GM18868 (cell line): ENCODE data around the gene ZNF598.
A peak's percentile ranks its signal among the peaks of the same experiment; 100 is the strongest.

Source experiments
- ATAC-seq: cut with Tn5 transposase; IDR thresholded peaks from one replicate; pipeline ENCODE4 v1.9.1; 2021; ENCODE audit warnings: mild to moderate bottlenecking, moderate library complexity; ENCODE audit not compliant: unreplicated experiment

Gene ZNF598

GRCh38 chr16:2009791-2010510 lies at the start of gene ZNF598:
Gene ZNF598, minus strand, starts transcription at chr16:2009821.
- peak; percentile 90 for ATAC-seq

- no peak for ATAC-seq
These were observed 49.3 kb upstream of the ZNF598 start for GRCh38 chr16:2058872-2059271.

- no peak for ATAC-seq
These were observed 48.8 kb upstream of the ZNF598 start for GRCh38 chr16:2058420-2058819.

DNA sequence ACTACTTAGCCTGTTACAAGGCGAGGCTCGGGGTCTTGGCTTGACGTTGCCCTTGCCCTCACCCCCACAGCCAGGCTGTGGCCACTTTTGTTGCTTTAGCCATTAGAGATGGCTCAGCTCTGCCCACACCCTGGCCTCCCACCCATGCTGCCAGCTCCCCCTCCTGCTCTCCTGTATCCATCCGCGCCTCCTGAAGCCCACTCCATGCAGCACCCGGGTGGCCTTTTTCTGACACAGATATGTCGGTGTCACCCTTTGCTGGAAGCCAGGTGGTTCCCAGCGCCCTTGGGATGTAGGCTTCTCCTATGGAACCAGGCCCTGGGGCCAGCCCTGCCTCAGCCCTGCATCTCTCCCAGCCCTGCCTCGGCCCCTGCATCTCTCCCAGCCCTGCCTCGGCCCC lies 47.8 kb upstream of the ZNF598 start:
- ATAC-seq, result no peak

DNA sequence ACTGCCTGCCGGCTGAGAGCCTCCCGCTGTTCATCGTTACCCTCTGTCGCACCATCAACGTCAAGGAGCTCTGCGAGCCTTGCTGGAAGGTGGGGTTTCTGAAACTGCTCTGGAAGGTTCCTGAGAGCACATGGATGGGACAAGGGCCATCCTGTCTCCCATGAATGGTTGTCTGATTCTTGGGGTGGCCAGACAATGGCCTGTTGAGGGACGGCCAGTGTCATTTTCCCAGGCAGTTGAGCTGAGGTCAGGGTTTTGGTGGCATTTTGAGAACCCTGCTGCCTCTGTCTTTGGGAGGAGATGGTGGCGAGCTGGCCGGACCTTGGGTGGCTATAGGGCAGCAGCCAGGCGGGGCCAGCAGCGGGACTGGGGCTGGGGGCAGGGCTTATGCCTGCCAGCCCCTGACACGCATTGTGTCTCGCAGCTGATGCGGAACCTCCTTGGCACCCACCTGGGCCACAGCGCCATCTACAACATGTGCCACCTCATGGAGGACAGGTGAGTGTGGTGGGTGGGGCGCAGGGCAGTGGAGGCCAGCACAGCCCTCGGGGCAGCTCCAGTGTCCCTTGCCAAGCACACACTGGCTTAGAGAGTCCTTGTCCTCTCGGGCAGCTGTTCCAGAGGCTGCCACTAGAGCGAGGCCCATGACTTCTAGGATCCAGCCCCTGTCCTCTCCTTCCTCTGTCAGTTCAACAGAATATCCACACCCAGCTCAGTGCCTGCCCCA lies 47.2 kb upstream of the ZNF598 start:
- ATAC-seq, result no peak

DNA sequence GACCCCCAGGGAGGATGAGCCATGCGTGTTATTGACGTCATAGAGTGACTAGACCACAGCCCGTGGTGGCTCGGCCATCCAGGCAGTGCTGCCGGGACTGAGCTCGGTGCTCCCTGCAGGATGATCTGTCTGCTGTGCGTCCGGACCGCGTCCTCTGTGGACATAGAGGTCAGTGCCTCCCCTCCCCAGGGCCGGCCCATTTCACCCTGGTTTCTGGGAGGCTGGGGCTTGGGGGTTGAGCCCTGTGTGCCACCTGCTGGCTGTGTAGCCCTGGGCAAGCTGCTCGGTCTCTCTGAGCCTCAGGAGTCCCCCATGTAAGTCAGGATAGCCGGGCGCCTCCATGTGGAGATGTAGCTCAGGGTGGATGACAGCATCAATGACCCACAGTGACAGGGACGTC lies 46.5 kb upstream of the ZNF598 start:
- no peak for ATAC-seq

- no peak for ATAC-seq
These were observed 45.1 kb upstream of the ZNF598 start for GRCh38 chr16:2054543-2055245.

- no peak for ATAC-seq
These were observed 44.3 kb upstream of the ZNF598 start for GRCh38 chr16:2053897-2054296.

DNA sequence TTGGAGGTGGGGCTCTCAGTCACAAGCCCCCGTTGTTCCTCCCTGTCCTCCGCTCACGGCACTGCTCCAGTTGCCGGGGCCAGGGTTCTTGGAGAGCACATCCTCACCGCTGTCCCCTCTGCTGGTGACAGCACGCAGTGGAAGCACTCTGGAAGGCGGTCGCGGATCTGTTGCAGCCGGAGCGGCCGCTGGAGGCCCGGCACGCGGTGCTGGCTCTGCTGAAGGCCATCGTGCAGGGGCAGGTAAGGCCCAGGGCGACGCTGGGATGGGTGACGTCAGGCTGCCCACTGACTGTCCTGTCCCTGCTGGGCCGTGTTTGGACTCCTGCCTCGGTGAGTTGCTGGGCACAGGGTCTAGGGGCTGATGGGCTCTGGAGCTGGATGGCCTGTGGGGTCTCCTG lies 43.6 kb upstream of the ZNF598 start:
- no peak for ATAC-seq

DNA sequence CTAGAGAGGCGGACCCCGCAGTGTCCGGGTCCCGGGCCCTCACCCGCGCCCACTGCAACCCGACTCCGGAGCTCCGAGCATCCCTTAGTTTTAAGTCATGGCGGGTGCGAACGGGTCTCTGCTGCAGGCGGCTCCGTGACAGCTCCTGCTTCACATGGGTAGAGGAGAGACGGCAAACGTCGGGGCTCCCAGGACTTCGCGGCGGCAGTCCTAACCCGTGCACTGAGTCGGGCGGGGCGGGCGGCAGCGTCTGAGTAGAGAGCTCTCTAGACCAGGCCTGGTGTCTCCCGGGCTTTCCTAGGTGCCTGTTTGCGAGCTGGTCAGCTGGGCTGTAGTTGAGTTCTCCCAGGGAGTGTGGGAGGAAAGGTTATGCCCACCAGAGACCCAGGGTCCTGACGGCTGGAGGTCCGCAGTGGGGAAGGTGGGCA lies 38.5 kb upstream of the ZNF598 start:
- ATAC-seq, result no peak

- ATAC-seq, result peak; percentile 87
These were observed 37.9 kb upstream of the ZNF598 start, which contains the start of the genes NTHL1 and TSC2 for GRCh38 chr16:2047330-2048115. Gene NTHL1, minus strand, starts transcription at chr16:2047834. Its CDS starts 11 bp downstream, at chr16:2047823. Gene TSC2, plus strand, starts transcription at chr16:2047985. Its CDS starts 631 bp downstream, at chr16:2048616.

- ATAC-seq, result no peak
These were observed 37.3 kb upstream of the ZNF598 start for GRCh38 chr16:2046893-2047329.

DNA sequence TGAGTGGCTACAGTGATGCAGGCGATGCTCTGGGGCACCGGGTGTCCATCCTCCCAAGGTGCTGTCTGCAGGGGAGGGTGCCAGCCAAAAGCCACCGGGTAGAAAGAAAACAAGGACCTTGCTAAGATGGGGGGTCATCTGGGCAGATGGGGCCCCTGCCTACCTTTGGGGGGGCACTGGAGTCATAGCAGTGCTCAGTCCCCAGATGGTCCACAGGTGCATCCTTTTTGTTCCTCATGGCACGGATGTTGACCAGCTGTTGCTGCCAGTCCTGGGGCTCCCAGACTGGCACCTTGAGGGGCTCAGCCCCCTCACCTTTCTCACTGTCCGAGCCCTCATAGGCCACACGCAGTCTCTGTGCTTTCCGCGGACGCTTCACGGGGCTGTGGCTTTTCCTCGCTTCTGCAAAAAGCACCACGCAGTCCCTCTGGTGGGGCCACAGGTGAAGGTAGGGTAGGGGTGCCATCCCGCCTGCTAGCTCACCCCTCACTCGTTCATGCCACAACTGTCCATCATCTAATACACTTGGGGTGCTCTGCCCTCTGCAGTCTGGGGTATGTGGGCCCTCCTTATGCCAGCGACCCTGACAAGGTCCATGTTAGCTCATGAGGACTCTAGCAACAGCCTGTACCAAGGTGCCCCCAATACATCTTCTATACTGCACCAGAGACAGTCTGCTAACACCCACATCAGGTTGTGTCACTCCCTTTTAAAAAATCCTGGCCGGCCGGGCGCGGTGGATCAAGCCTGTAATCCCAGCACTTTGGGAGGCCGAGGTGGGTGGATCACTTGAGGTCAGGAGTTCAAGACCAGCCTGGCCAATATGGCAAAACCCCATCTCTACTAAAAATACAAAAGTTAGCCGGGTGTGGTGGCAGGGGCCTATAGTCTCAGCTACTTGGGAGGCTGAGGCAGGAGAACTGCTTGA lies 36.6 kb upstream of the ZNF598 start:
- ATAC-seq, result no peak

DNA sequence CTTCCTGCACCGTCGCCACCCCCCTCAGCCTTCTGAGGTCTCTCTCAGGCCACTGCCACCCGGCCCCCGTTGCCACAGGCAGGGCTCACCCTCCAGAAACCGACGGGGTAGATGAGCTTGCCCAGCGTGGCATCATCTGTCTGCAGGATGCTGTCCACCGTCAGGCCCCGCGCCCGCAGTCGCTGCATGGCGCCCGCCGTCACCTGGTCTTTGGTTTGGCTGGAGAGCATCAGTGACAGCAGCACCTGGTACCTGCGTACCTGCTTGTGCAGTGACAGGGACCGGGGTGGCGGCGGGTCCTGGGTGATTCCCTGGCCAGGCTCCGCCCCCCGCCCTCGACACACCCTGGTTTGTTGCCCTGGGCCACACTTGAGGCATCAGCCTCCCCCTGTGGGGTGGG lies 34.9 kb upstream of the ZNF598 start:
- no peak for ATAC-seq

DNA sequence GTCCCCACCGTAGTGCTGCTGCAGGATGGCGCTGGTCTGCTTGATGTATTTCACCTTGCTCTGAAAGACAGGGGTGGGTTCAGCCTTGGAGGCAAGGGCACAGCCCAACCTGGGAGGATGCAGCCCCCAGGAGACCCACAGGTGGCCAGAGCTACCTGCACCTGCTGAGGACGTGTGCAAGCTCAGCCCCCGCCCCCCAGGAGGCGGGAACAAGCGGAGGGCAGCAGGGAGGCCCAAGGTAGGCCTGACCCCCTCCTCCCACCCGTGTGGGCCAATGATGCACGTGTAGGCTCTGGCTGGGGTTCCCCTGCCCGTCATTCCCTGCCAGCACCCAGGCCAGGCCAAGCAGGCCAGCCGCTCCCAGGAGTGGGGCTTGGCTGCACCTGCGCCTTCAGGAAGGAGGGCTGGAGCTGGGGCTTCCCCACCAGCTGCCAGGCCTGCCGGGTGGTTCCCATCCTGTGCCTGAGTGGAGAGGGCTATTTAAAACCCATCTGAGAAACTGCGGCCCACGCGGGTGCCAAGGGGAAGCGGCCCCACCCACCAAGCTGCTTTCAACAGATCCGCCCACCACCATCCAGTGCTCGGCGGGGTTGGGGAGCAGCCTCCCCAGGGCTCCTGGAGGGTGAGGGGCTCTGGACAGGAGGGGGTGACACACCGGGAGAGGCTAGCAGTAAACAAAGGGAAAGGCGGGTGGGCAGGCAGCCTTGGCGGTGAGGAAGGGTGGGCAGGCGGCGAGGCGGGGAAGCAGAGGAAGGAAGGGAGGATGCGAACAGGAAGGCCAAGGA lies 34.2 kb upstream of the ZNF598 start:
- no peak for ATAC-seq

DNA sequence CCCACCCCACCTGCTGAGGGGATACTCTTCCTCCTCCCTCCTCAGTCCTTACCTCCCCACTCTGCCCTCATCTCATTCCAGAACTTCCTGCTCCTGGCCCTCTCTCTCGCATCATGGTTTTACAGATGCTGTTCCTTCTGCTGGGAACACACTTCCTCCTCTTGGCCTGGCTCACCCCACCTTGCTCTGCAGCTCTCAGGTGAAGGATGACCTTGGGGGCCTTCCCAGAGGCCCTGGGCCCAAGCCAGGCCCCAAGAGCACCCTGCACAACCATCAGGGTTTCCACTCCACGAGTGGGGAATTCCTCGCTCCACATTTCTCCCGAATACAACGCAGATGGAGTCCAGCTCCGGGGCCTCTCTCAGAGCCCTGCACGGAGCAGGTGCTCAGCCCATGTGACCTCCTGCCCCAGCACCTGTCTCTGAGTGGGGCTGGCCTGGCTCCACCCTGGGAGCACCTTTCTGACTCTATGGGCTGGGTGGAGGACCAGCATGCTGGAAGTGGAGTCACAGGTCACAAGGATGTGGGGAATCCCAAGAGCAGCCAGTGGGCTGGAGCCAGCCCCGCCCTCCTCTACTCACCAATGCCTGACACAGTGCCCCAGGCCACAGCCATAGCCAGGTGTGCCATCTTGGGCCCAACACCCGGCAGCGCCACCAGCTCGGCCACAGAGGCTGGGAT lies 33.5 kb upstream of the ZNF598 start:
- no peak for ATAC-seq

DNA sequence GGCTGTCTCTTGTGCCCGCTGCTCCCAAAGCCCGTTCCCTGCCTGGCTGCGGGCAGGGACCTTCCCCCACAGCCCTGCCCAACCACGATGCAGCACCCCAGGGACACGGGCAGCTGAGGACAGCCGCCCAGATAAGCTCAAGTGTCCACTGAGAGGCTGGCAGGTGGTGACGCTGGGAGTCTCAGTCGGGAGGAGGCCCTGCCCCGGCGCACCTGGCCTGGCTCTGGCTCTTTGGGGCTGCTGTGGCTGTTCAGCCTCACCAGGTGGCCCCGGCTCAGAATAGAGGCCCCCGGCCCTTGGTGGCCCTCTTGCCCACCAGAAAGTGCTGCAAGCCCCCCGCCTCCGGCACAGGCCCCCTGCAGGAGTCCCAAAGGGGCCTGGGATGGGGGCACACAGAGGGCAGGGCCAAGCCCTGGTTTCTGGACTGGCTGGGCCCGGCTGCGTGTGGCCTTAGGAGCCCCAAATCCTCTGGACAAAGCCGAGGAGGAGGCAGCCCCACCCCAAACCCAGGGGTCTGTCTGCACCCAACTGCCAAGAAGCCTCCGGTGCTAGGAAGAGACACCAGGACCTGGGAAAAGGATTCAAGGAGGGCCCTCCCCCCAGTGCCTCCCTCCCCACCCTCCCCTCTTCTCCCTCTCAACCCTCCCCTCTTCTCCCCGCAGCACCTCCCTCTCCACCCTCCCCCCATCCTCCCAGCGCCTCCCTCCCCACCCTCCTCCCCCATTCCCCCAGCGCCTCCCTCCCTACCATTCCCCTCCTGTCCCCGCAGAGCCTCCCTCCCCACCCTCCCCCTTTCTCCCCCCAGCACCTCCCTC lies 32.8 kb upstream of the ZNF598 start:
- no peak for ATAC-seq
